GM10248 (cell line): ENCODE measurements around the gene BCL2L11.

ENCODE experiments used
- CTCF ChIA-PET: fragments of 300-600 bp; sonication (Branson Sonifier 250); formaldehyde crosslinking; extraction: SDS; loops from one replicate; lab custom pipeline; 2021; ENCODE audit warnings: antibody characterized with exemption; lab: Yijun Ruan, JAX
- POLR2A ChIA-PET: fragments of 350-650 bp; sonication (Branson Sonifier 250); formaldehyde crosslinking; extraction: SDS; loops from one replicate; lab custom pipeline; 2020; ENCODE audit warnings: antibody characterized with exemption; lab: Yijun Ruan, JAX
- DNase-seq: peaks from one replicate; pipeline ENCODE4 v3.0.0; 2012; ENCODE audit errors: extremely low spot score
- CTCF ChIP-seq: IDR thresholded peaks from 2 replicates; pipeline ENCODE4 v1.5.1; 2012; ENCODE audit warnings: mild to moderate bottlenecking, low read depth; ENCODE audit errors: extremely low read depth, missing control alignments, control extremely low read depth

BCL2L11 gene

GRCh38 chr2:111196435-111196834 is 75.7 kb downstream of the BCL2L11 start:
- ChIA-PET CTCF (no interaction called here), POLR2A (no interaction called here)
- DNase-seq: no peak
- TF ChIP-seq CTCF: no peak

- ChIA-PET CTCF (interaction anchor here (1.4 kb wide), 1 partner anchor 10 kb away, joined by 5 read pairs; no protein-coding TSS in a partner anchor), POLR2A (no interaction called here)
- no peak for TF ChIP-seq CTCF
- DNase-seq: no peak
These were observed 78.0 kb downstream of the BCL2L11 start for GRCh38 chr2:111198701-111199100.

DNA sequence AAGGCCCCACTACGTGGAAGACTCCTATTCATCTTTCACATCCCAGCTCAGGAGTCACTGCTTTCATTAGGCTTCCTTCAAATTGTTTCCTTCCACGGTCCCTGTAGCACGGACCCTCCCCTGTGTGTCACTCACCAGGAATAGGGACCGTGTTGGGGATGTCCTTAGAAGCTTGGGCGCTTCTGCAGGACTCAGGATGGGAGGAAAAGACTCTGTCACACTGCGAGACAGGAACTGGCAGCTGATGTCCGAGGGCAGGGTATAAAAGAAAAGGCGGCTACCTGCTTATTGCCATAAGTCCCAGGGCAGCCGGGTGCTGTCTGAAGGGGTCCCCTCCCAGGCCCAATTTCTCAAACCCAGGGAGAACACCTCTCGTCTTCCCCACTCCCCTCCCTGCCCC is 79.1 kb downstream of the BCL2L11 start:
- ChIA-PET CTCF (no interaction called here), POLR2A (no interaction called here)
- no peak for TF ChIP-seq CTCF
- DNase-seq: no peak

- TF ChIP-seq CTCF: no peak
- POLR2A ChIA-PET: no interaction called here
- DNase-seq: no peak
- CTCF ChIA-PET: no interaction called here
These were observed 79.7 kb downstream of the BCL2L11 start for GRCh38 chr2:111200333-111200881.

- ChIA-PET POLR2A (no interaction called here), CTCF (interaction anchor here (1.0 kb wide), 1 partner anchor 12 kb away, joined by 5 read pairs; no protein-coding TSS in a partner anchor)
- no peak for DNase-seq
- no peak for TF ChIP-seq CTCF
These were observed 80.5 kb downstream of the BCL2L11 start for GRCh38 chr2:111201214-111201613.

DNA sequence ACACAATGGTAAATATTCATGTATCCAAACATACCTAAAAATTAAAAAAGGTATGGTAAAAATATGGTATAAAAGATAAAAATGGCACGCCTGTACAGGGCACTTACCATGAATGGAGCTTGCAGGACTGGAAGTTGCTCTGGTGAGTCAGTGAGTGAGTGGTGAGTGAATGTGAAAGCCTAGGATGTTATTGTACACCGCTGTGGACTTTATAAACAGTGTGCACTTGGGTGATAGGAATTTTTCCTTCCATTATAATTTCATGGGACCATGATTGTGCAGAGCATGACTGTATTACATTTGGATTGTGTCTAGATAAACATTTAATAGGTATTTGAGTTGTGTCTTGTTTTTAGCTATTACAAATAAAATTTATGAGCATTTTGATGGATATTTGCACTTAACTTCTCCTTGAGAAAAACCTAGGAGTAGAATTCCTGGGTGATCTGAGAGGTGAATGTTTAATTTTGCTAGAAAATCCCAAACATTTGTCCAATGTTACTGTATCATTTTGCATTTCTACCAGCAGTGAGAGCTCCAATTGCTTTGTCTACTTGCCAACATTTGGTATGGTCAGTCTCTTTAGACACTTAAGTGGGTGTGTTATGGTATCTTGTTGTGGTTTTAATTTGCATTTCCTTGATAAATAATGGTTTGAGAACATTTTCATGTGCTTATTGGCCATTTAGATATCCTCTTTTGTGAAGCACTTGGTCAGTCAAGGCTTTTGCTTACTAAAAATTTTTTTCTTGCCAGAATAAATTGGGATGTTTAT is 81.7 kb downstream of the BCL2L11 start:
- DNase-seq: no peak
- POLR2A ChIA-PET: no interaction called here
- no peak for TF ChIP-seq CTCF
- CTCF ChIA-PET: interaction anchor here (1.3 kb wide), 1 partner anchor 16 kb away, joined by 3 read pairs; no protein-coding TSS in a partner anchor
